Hematopoietic multipotent progenitor cell treated with erythropoietin and hydrocortisone succinate and interleukin-3 and kit ligand, for 8 days (in vitro differentiated cells): ENCODE data around the gene CBR4.

ENCODE experiments used
- DNase-seq: peaks from one replicate; pipeline ENCODE4 v3.0.0-alpha.2; 2015

CBR4 gene

DNA sequence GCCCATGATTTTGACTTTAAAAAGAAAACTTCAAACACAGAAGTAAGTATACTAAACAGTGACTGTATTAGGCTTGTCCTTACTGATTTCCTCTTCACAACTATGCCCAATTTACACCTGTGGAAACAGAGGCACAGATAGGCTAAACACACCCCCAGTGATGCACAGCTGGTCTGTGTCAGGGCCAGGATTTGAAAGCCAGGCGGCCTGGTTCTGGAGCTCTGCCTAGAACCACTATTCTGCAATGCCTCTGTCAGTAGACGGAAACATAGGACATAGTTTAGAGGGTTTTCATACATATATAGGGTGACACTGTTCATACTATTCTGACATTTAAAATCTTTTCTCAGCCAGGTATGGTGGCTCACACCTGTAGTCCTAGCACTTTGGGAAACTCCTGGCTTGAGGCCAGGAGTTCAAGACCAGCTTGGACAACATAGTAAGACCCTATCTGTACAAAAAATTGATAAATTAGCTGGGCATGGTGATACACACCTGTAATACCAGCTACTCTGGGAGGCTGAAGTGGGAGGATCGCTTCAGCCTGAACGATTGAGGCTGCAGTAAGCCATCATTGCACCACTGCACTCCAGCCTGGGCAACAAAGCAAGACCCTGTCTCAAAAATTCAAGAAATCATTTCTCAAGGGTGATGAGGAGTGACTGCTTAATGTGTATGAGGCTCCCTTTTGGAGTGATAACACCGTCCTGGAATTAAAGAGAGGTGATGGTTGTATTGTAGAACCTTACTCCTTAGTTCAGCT is 23.0 kb upstream of the CBR4 start:
- no peak for DNase-seq

- no peak for DNase-seq
These were observed 22.1 kb upstream of the CBR4 start for GRCh38 chr4:169032194-169032593.

DNA sequence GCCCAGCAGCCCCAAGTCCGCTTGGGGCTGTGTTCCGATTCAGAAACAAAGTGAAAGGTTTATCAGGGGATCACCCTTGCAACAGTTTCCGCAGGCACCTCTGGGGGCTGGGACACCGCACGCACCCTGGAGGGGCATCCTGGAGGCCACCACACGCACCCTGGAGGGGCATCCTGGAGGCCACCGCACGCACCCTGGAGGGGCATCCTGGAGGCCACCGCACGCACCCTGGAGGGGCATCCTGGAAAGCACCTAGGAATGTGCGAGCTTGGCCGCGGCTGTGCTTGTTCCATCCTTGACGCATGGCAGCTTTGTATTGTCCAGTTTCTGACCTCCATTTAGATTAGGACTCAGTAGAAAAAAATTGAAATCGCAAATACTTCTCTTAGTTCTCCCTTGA is 21.3 kb upstream of the CBR4 start:
- DNase-seq: no peak

GRCh38 chr4:169030562-169030982 is 20.5 kb upstream of the CBR4 start:
- DNase-seq: no peak

- no peak for DNase-seq
These were observed 19.9 kb upstream of the CBR4 start for GRCh38 chr4:169029947-169030346.

DNA sequence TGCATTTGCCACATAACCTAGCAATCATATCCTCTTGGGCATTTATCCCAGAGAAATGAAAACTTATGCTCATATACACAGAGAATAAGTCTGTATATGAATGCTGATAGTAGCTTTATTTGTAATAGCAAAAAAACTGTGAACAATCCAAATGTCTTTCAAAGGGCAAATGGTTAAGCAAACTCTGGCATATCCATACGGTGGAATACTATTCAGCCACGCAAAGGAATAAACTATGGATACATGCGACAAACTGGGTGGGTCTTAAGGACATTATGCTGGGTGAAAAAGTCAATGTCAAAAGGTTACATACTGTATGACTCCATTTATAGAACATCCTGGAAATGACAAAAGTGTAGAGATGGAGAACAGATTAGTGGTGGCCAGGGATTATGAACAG is 17.6 kb upstream of the CBR4 start:
- DNase-seq: no peak

DNA sequence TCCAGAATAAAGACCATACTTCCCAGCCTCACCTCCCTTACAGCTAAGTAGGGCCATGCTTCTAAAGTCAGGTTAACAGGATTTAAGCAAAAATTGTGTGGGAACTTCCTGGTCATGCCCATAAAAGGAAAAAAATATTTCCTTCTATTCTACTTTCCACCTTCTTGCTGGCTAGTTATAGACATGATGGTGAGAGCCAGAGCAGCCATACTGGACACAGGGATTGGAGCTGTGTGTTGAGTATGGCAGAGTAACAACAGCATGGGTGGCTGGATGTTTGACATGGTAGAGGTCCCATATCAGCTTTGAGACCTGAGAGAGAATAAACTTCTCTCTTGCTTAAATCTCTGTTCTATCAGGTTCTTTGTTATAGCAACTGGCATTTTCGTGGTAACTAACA is 15.1 kb upstream of the CBR4 start:
- no peak for DNase-seq

DNA sequence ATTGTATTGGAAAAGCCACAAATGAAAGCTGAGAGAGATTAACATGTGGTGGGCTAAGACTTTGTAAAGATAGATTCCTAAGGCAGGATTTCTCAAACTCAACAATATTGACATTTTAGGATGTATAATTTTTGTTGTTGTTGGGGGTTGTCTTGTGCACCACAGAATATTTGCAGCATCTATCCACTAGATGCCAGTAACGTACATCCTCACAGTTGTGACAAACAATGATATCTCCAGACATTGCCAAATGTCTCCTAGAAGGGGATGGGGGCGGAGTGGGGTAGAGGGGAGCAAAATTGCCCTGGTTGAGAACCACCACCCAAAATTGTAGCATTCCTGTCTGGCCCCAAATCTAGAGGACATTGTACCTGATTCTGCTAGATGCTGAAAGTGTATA is 14.7 kb upstream of the CBR4 start:
- peak; percentile 41 for DNase-seq

- DNase-seq: no peak
These were observed 8.4 kb upstream of the CBR4 start for GRCh38 chr4:169018406-169018805.

DNA sequence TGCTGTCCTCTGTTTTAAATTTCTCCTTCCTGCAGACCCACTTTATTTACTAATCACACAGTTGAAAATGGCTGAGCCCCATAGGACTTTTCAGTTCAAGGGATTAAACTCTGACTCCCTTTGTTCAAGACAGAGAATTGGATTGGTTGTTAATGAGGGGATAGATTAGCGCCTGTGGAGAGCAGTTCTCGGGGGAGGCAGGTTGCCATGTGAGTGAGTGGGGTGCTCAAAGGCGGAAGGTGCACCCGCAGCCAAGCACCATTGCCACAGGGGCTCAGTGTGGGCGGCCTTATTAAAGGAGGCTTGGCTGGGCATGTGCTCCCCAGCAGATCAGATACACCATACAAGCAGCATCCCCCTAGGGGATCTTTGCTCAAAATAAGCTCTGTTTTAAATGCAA is 7.9 kb upstream of the CBR4 start:
- DNase-seq: no peak

GRCh38 chr4:169015186-169015623 is 5.2 kb upstream of the CBR4 start:
- no peak for DNase-seq

DNA sequence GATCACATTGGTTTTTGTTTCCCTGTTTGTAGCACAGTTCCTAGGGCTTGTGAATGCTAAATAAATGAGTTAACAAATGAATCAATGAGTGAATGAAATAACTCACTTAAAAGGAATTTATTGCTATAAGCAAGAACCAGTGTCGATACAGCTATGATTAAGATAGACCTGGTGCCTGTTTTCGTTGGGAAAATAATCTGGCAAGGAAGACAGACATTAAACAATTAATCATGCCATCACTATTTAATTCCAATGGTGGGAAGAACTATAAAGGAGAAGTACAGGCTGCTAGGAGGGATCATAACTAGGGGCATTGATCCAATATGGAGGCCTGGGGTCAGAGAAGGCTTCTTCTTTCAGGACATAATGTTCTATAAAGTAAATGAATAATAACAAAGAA is 4.5 kb upstream of the CBR4 start:
- DNase-seq: no peak

GRCh38 chr4:169013396-169013795 is 3.3 kb upstream of the CBR4 start:
- peak; percentile 34 for DNase-seq

DNA sequence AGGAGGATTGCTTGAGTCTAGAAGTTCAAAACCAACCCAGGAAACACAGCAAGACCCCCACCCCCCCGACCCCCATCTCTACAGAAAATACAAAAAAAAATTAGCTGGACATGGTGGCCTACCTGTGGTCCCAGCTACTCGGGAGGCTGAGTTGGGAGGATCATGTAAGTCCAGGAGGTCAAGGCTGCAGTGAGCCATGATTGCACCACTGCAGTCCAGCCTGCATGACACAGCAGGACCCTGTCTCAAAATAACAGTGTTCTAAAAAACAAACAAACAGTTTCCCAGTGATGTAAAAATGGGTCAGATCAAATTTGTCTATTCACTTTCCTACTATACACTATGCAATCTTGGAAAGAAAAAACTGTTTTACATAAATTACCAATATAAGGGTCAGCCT is 2.0 kb upstream of the CBR4 start:
- DNase-seq: no peak

DNA sequence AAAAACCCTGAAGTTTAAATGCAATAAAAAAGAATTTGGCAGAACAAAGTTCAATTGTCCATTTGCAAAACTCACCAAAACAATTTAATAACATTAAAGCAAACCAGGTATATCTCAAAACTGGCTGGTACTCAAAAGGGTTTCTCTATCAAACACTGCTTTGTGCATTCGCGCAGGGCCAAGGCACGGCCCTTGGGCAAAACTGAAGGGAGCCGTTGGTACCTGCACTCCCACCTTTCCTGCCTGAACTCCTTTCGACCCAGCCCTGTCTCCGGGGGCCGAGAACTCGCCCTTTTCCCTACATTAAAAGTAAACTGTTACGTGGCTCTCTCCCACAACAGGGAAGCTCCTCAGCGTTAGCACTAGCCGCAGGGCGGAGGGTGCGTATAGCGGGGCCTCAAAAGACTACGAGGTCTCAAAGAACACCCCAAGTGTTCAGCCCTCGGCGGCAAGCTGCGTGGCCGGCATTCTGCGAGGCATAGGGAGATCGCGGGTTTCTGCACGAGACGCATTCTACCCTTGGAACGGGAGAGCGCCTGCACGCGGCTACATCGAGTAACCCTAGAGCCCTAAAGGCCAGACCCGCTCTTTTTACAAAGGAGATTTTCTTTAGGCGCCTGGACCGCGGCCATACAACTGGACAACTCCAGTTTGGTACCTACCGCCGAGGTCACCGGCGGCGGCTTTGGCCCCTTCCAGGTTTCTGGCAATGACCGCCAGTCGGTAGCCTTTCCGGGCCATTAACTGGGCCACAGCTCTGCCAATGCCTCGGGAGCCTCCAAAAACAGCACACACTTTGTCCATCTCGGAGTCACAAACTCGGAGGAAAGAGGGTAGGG is 550 bp downstream of the CBR4 start:
- peak; percentile 73 for DNase-seq

DNA sequence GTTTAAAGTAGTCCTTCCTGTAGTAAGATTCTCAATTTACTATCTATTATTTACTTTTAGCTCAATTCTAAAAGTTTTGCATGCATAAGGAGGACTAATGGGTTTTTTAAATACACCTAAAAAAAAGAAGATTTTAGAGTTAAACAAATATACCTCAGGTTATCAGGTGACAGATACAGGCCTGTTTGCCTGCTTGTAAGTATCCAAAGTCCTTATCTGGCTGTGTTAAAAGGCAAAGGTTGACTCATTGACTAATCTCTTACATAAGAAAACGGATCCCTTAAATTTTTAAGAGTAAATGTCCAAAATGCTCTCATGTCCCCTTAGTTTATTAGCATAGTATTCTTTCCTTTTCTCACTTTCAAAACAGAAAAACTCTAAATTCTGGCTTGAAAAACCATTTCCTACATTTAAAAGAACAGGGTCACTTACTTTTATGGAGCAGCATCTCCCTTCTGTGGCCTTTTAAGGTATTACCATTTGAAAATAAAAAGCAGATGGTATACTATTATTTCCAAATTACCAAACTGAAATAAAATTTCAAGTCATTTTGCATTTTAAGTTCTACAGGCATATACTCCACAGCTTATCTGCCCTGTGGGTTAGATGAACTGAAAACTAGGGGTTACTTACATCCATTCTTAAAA is 4.5 kb downstream of the CBR4 start:
- DNase-seq: peak; percentile 36

DNA sequence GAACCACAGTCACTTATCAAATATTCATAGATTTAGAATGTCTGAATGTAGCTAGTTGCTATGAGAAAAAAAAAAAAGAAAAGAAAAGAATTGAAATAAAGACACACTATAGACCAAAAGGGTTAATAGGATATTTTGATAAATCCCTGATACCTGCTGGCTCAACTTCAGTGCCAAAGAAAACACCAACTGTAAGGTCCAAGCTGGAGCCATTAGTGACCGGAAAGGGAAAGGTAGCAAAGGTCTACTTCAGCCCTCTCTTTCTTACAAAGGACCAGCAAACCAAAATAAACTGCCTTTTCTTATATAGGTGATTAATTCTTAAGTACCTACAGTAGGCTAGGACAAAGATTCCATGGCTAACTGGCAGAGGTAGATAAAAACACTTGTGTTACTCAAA is 9.7 kb downstream of the CBR4 start:
- no peak for DNase-seq

DNA sequence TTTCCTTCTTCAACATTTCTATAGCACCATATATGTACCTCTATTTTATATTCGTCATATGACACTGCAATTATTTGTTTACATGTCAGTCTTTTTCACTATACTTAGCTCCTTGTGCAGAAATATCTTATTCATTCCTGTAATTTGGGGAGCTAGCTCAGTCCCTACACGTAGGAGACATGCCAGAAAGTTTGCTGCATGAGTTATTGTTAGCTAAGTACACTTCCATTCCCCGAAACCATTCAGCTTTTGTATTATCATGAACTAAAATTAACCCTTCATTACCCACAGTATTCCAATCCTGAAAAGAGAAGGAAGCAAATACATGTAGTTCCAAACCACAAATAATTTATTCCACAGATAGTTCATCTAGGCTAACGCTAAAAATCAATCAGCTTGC is 10.2 kb downstream of the CBR4 start:
- no peak for DNase-seq

DNA sequence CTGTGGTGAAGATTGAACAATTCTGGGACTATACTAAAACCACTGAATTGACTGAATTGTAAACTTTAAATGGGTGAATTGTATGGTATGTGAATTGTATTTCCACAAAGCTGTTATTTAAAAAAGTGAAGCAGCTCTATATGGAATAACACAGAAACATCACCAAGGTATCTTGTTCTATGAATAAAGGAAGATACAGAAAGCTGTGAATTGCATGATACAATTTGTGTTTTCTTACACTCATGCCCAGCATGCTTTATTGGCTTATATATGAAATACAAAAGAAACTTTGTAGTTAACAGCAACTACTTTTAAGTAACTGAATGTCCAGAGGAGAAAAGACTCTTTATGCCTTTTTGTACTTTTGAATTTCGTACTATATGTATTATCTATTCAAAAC is 11.5 kb downstream of the CBR4 start:
- DNase-seq: no peak

DNA sequence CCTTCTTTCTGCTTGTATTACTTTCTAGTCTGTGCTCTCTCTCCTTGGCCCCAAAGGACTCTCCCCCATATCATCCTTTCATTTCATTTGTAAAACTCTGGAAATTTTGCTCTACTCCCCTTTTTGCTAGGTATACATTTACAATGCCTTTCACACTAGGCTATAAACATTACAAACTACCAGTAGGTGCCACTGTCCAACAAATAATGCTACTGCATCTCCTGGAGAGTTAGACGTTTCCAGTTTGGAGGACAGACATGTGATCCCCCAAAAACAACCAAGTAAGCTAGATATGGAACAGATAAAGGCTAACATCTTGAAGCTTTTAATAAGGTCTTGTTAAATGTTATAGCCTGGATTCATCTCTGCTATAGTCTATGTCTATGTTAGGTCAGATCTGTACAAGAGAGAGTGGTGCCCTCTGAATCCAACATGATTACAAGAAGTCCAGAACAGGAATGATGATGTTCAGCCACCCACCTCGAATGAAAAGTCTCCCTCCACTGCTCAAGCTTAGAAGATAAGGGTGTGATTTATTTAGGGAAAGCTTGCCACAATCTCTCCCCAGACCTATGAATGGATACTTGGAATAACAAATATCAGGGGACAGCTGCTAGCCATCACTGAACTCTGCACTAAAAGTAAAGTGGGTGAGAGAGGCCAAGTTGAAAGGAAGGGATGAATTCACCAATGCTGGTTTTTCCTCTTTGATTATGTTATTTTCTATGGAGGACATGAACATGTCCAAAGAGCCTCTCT is 14.3 kb downstream of the CBR4 start:
- peak; percentile 20 for DNase-seq

- DNase-seq: no peak
These were observed 15.1 kb downstream of the CBR4 start for GRCh38 chr4:168994958-168995357.

DNA sequence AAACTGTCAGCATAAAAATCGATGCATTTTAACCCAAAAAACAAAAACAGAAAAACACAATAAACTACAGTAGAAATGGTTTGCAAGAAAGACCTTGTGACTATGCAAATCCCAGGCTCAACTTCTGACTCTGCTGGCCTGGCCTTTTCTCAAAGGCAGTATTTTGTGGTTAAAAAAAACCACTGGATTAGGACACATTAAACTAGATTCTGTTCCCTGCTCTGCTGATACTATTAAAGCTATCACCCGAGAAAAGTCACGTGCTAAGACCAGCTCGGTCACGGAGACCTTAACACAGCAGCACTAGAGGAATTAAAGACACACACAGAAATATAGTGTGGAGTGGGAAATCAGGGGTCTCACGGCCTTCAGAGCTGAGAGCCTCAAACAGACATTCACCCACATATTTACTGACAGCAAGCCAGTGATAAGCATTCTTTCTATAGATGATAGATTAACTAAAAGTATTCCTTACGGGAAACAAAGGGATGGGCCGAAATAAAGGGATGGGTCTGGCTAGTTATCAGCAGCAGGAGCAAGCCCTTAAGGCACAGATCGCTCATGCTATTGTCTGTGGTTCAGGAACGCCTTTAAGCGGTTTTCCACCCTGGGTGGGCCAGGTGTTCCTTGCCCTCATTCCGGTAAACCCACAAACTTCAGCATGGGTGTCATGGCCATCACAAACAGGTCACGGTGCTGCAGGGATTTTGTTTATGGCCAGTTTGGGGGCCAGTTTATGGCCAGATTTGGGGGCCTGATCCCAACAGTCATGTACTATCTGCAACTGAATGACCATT is 16.1 kb downstream of the CBR4 start:
- DNase-seq: no peak
